HUES6 (cell line): ENCODE results near the gene UAP1L1.
"Not testable (repeated sequence)": the region's sequence is repeated elsewhere in the genome, so short reads cannot be mapped to it uniquely, and the experiment has no call there.

Source experiments
- H3K27ac ChIP-seq: 2 replicates; pipeline ENCODE4 v1.7.0; 2013; ENCODE audit warnings: low read depth, mild to moderate bottlenecking, low read length, inconsistent platforms
- H3K27me3 ChIP-seq: 2 replicates; pipeline ENCODE4 v1.6.1; 2013; ENCODE audit warnings: low read length; ENCODE audit not compliant: control insufficient read depth, insufficient read depth
- H3K36me3 ChIP-seq: 2 replicates; pipeline ENCODE4 v1.6.1; 2013; ENCODE audit warnings: low read length; ENCODE audit not compliant: control insufficient read depth, insufficient read depth
- H3K4me1 ChIP-seq: 2 replicates; pipeline ENCODE4 v1.6.1; 2013; ENCODE audit warnings: low read length; ENCODE audit not compliant: control insufficient read depth, insufficient read depth
- H3K4me3 ChIP-seq: 2 replicates; pipeline ENCODE4 v1.5.1; 2013; ENCODE audit warnings: low read depth, low read length
- H3K9ac ChIP-seq: one replicate; pipeline ENCODE4 v1.6.1; 2013; ENCODE audit warnings: mild to moderate bottlenecking, low read length
- H3K9me3 ChIP-seq: 2 replicates; pipeline ENCODE4 v1.6.1; 2013; ENCODE audit warnings: low read depth, low read length; ENCODE audit not compliant: control insufficient read depth, insufficient read depth

Gene UAP1L1

GRCh38 chr9:137077010-137077747 is at the start of gene UAP1L1:
Gene UAP1L1 (plus strand): TSS chr9:137077517. CDS start chr9:137077533, 16 bp downstream.
- peak within 1 kb of the TSS; percentile 61 for H3K4me3 ChIP-seq
- H3K9ac ChIP-seq: peak within 1 kb of the TSS; percentile 62
- no peak within 1 kb of the TSS for H3K27ac ChIP-seq
- H3K36me3 ChIP-seq: peaks cover 19% of the 10 kb centered on the region
- H3K4me1 ChIP-seq: peaks cover 22% of the 10 kb centered on the region
- H3K27me3 ChIP-seq: peaks cover 37% of the 10 kb centered on the region
- no peaks in the 10 kb centered on the region for H3K9me3 ChIP-seq

- Histone ChIP-seq H3K4me1 (peaks cover 5% of the 10 kb centered on the region; the same call in 1 of the 2 replicates), H3K27me3 (peaks cover 24% of the 10 kb centered on the region), H3K9ac (no peak overlapping the region), H3K9me3 (no peaks in the 10 kb centered on the region), H3K4me3 (peak overlapping the region; percentile 69), H3K36me3 (no peaks in the 10 kb centered on the region), H3K27ac (no peak overlapping the region)
Measured at GRCh38 chr9:137028263-137029057, 48.9 kb upstream of the UAP1L1 start.

- Histone ChIP-seq H3K4me1 (peaks cover 5% of the 10 kb centered on the region; the same call in 1 of the 2 replicates), H3K9ac (no peak overlapping the region)
Measured at GRCh38 chr9:137029058-137029936, 48.0 kb upstream of the UAP1L1 start.

GRCh38 chr9:137030006-137030405 is 47.3 kb upstream of the UAP1L1 start:
- Histone ChIP-seq H3K36me3 (no peaks in the 10 kb centered on the region), H3K4me3 (no peak overlapping the region), H3K9ac (no peak overlapping the region), H3K4me1 (peaks cover 5% of the 10 kb centered on the region; the same call in 1 of the 2 replicates), H3K27ac (no peak overlapping the region), H3K27me3 (peaks cover 30% of the 10 kb centered on the region), H3K9me3 (no peaks in the 10 kb centered on the region)

More at GRCh38 chr9:137029058-137029936, 48.0 kb upstream of the UAP1L1 start:
- Histone ChIP-seq H3K4me3 (peak overlapping the region; percentile 69), H3K27ac (no peak overlapping the region), H3K36me3 (no peaks in the 10 kb centered on the region), H3K9me3 (no peaks in the 10 kb centered on the region), H3K27me3 (peaks cover 24% of the 10 kb centered on the region)

- H3K4me3 ChIP-seq: no peak overlapping the region
- H3K9me3 ChIP-seq: no peaks in the 10 kb centered on the region
- peaks cover 5% of the 10 kb centered on the region; the same call in 1 of the 2 replicates for H3K4me1 ChIP-seq
- no peak overlapping the region for H3K9ac ChIP-seq
- peaks cover 31% of the 10 kb centered on the region for H3K27me3 ChIP-seq
- H3K36me3 ChIP-seq: no peaks in the 10 kb centered on the region
- H3K27ac ChIP-seq: no peak overlapping the region
Measured at GRCh38 chr9:137030538-137031527, 46.5 kb upstream of the UAP1L1 start.

GRCh38 chr9:137031904-137032640 is 45.2 kb upstream of the UAP1L1 start, which contains the start of gene FUT7:
Gene FUT7 (minus strand): TSS chr9:137032088. CDS start chr9:137031991, 97 bp downstream.
- Histone ChIP-seq H3K4me1 (peaks cover 5% of the 10 kb centered on the region; the same call in 1 of the 2 replicates), H3K27me3 (peaks cover 24% of the 10 kb centered on the region), H3K9ac (no peak within 1 kb of the TSS), H3K4me3 (no peak within 1 kb of the TSS), H3K27ac (no peak within 1 kb of the TSS), H3K36me3 (no peaks in the 10 kb centered on the region), H3K9me3 (no peaks in the 10 kb centered on the region)

GRCh38 chr9:137032858-137033257 is 44.5 kb upstream of the UAP1L1 start:
- H3K27ac ChIP-seq: no peak overlapping the region
- no peaks in the 10 kb centered on the region for H3K9me3 ChIP-seq
- peaks cover 17% of the 10 kb centered on the region for H3K27me3 ChIP-seq
- no peak overlapping the region for H3K9ac ChIP-seq
- H3K4me3 ChIP-seq: no peak overlapping the region
- no peaks in the 10 kb centered on the region; the same call in 1 of the 2 replicates for H3K36me3 ChIP-seq
- peaks cover 5% of the 10 kb centered on the region; the same call in 1 of the 2 replicates for H3K4me1 ChIP-seq

- H3K9ac ChIP-seq, H3K36me3 ChIP-seq, H3K4me1 ChIP-seq, H3K9me3 ChIP-seq, H3K27ac ChIP-seq, H3K4me3 ChIP-seq: not testable (repeated sequence)
- peaks cover 15% of the 10 kb centered on the region for H3K27me3 ChIP-seq
Measured at GRCh38 chr9:137033481-137033880, 43.8 kb upstream of the UAP1L1 start.

GRCh38 chr9:137034039-137034708 is 43.1 kb upstream of the UAP1L1 start:
- H3K27ac ChIP-seq: no peak overlapping the region
- peaks cover 8% of the 10 kb centered on the region for H3K27me3 ChIP-seq
- no peak overlapping the region for H3K9ac ChIP-seq
- no peaks in the 10 kb centered on the region for H3K9me3 ChIP-seq
- H3K36me3 ChIP-seq: peaks cover 6% of the 10 kb centered on the region; the same call in 1 of the 2 replicates
- H3K4me3 ChIP-seq: no peak overlapping the region
- H3K4me1 ChIP-seq: peaks cover under 1% of the 10 kb centered on the region; the same call in 1 of the 2 replicates
